GM12874 (cell line): ENCODE data around the gene ABCB10.
A peak's percentile ranks its signal among the peaks of the same experiment; 100 is the strongest.

Experiments used
- CTCF ChIP-seq: IDR thresholded peaks from 2 replicates; pipeline ENCODE4 v1.5.1; 2011; ENCODE audit warnings: low read depth, mild to moderate bottlenecking, control low read depth, low read length, moderate library complexity; ENCODE audit not compliant: insufficient read depth

Gene ABCB10

GRCh38 chr1:229558460-229559335 is at the start of gene ABCB10:
Gene ABCB10, minus strand, starts transcription at chr1:229558707. Its CDS starts 55 bp downstream, at chr1:229558652.
- peak; percentile 86 for TF ChIP-seq CTCF

- TF ChIP-seq CTCF, result no peak
These were observed 48.9 kb upstream of the ABCB10 start for GRCh38 chr1:229607370-229607769.

- no peak for TF ChIP-seq CTCF
These were observed 45.0 kb upstream of the ABCB10 start for GRCh38 chr1:229603371-229604005.

GRCh38 chr1:229600229-229600628 is 41.7 kb upstream of the ABCB10 start:
- no peak for TF ChIP-seq CTCF

- TF ChIP-seq CTCF, result no peak
These were observed 40.9 kb upstream of the ABCB10 start for GRCh38 chr1:229599218-229599954.

- no peak for TF ChIP-seq CTCF
These were observed 39.4 kb upstream of the ABCB10 start for GRCh38 chr1:229597877-229598276.
